Ascending aorta (tissue), 2 donors: ENCODE measurements around the gene SEC16B. TPM values are rescaled to one million over a fixed set of nuclear protein-coding genes. Genes with fewer than 3 reads are reported as not detected.

Source experiments
- DNase-seq, 2 donors: peaks; one replicate each; pipeline ENCODE4 v3.0.0-alpha.2; 2019; ENCODE audit warnings: low spot score in 2 of 2
- H3K27ac ChIP-seq, 2 donors: fragments of 200-600 bp; sonication (generic); one replicate each; pipeline ENCODE4 v1.5.1; 2016 to 2017; ENCODE audit warnings: mild to moderate bottlenecking in 1 of 2
- H3K27me3 ChIP-seq: fragments of 200-600 bp; sonication (generic); one replicate; pipeline ENCODE4 v1.5.1; 2017
- H3K36me3 ChIP-seq, 2 donors: fragments of 200-600 bp; sonication (generic); one replicate each; pipeline ENCODE4 v1.5.1; 2016
- H3K4me1 ChIP-seq, 2 donors: fragments of 200-600 bp; sonication (generic); one replicate each; pipeline ENCODE4 v1.5.1; 2016 to 2017; ENCODE audit warnings: mild to moderate bottlenecking in 1 of 2
- H3K4me3 ChIP-seq, 2 donors: fragments of 200-600 bp; sonication (generic); one replicate each; pipeline ENCODE4 v1.5.1; 2016 to 2017; ENCODE audit warnings: mild to moderate bottlenecking in 1 of 2
- H3K9me3 ChIP-seq, 2 donors: fragments of 200-600 bp; sonication (generic); one replicate each; pipeline ENCODE4 v1.5.1; 2016
- intact Hi-C: fragments of 100-400 bp; cut with DNase I; formaldehyde crosslinking; loops from one replicate; pipeline ENCODE4 v1.15.1; 2023
- total RNA-seq: library from RNA; depleted of rRNA; stranded (reverse); fragments of >200 nt; gene quantifications from one replicate; pipeline ENCODE4 v1.1.0, GENCODE V29; 2016
- TF ChIP-seq, protein P1 (sequence below), 3 experiments: fragments of 200-600 bp in 2 of 3; fragments of 450-650 bp in 1 of 3; sonication (generic) in 2 of 3; IDR thresholded peaks; one replicate each; pipeline ENCODE4 v1.5.1; 2016 to 2019; ENCODE audit warnings: antibody characterized with exemption in 3 of 3, mild to moderate bottlenecking in 1 of 3, moderate library complexity in 1 of 3

The SEC16B gene
- total RNA-seq, 1 donor from 2014 or later, result 8.6 TPM

- H3K4me3 ChIP-seq, result peak overlapping the region in 1 of 2 donors; percentile 60
- DNase-seq, result peak; percentile 28 to 84
- no peaks in the 10 kb centered on the region for H3K27me3 ChIP-seq
- H3K27ac ChIP-seq, result peak overlapping the region; percentile 66 to 72
- TF ChIP-seq, protein P1, sequence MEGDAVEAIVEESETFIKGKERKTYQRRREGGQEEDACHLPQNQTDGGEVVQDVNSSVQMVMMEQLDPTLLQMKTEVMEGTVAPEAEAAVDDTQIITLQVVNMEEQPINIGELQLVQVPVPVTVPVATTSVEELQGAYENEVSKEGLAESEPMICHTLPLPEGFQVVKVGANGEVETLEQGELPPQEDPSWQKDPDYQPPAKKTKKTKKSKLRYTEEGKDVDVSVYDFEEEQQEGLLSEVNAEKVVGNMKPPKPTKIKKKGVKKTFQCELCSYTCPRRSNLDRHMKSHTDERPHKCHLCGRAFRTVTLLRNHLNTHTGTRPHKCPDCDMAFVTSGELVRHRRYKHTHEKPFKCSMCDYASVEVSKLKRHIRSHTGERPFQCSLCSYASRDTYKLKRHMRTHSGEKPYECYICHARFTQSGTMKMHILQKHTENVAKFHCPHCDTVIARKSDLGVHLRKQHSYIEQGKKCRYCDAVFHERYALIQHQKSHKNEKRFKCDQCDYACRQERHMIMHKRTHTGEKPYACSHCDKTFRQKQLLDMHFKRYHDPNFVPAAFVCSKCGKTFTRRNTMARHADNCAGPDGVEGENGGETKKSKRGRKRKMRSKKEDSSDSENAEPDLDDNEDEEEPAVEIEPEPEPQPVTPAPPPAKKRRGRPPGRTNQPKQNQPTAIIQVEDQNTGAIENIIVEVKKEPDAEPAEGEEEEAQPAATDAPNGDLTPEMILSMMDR (IDR thresholded peaks at IDR 0.05), result no peak
- no peaks in the 10 kb centered on the region for H3K36me3 ChIP-seq
- peaks cover 0 to 14% of the 10 kb centered on the region in 2 donors for H3K4me1 ChIP-seq
- intact Hi-C loops, result loop anchor here (2.0 kb wide), 1 partner anchor 53 kb away; no protein-coding TSS in a partner anchor
- no peaks in the 10 kb centered on the region for H3K9me3 ChIP-seq
Observed at GRCh38 chr1:177984136-177984525, 14.3 kb upstream of the SEC16B start.

DNA sequence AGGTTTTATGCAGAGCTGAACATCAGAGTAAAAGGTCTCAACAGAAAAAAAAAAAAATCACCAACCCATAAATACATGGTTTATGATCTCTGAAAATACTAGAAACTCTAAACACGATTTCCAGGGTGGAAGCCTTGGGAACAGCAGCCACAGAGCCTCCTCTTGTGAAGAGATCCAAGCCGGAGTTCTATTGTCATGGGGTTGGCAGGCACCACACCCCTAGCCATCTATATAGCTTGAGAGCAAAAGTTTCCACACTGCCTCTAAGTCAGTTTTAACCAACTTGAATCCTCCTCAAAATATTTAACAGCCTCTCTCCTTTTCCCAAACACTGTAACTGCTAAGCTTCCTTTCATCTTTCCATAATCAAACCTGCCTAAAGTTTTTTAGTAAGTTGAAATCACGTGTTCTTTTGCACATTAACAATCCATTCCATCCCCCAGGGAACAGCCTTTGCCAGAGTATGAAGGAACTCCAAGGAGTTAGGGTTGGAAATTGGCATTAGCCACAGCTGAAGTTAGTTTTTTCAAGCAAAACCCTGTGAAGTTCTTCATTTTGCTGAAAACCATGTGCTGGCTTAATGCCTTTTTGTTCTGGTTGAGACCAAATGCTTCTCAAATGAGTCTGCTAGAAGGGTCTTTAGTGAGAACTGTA, 13.8 kb upstream of the SEC16B start:
- intact Hi-C loops, result loop anchor here (2.0 kb wide), 1 partner anchor 53 kb away; no protein-coding TSS in a partner anchor

DNA sequence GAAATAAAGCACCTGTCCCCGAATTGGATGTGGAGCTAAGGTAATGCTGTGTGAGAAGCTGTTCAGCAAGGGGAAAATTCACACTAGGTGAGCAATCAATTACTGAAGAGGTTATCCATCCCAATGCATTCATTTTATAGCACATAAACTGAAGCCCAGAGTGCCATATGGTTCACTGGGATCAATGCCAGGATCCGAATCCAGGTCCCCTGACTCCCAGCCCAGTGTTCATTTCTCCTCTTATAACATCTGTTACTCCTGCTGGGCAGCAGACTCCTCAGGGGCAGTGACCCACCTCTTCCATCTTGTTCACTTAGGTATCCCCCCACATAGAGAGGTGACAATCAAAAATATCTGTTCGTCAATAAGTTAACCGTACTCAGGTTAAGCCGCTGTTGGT, 13.2 kb upstream of the SEC16B start:
- TF ChIP-seq, protein P1 (IDR thresholded peaks at IDR 0.05), result no peak
- H3K4me3 ChIP-seq, result peak overlapping the region in 1 of 2 donors; percentile 60
- intact Hi-C loops, result no loop called here
- H3K4me1 ChIP-seq, result peaks cover 0 to 14% of the 10 kb centered on the region in 2 donors
- H3K27me3 ChIP-seq, result no peaks in the 10 kb centered on the region
- H3K27ac ChIP-seq, result peak overlapping the region; percentile 66 to 72
- no peak for DNase-seq
- no peaks in the 10 kb centered on the region for H3K9me3 ChIP-seq
- H3K36me3 ChIP-seq, result no peaks in the 10 kb centered on the region

More for the DNA sequence above, 13.8 kb upstream of the SEC16B start:
- Histone ChIP-seq H3K4me3 (peak overlapping the region in 1 of 2 donors; percentile 60), H3K27ac (peak overlapping the region; percentile 66 to 72), H3K27me3 (no peaks in the 10 kb centered on the region), H3K9me3 (no peaks in the 10 kb centered on the region), H3K36me3 (no peaks in the 10 kb centered on the region), H3K4me1 (peaks cover 0 to 14% of the 10 kb centered on the region in 2 donors)
- DNase-seq, result no peak
- TF ChIP-seq, protein P1 (IDR thresholded peaks at IDR 0.05), result no peak

- no peaks in the 10 kb centered on the region for H3K27me3 ChIP-seq
- TF ChIP-seq, protein P1 (IDR thresholded peaks at IDR 0.05), result no peak
- peaks cover 0 to 14% of the 10 kb centered on the region in 2 donors for H3K4me1 ChIP-seq
- no peaks in the 10 kb centered on the region for H3K9me3 ChIP-seq
- no peak overlapping the region for H3K27ac ChIP-seq
- H3K36me3 ChIP-seq, result no peaks in the 10 kb centered on the region
- intact Hi-C loops, result no loop called here
- DNase-seq, result no peak
- H3K4me3 ChIP-seq, result no peak overlapping the region
Observed at GRCh38 chr1:177981200-177981599, 11.3 kb upstream of the SEC16B start.

DNA sequence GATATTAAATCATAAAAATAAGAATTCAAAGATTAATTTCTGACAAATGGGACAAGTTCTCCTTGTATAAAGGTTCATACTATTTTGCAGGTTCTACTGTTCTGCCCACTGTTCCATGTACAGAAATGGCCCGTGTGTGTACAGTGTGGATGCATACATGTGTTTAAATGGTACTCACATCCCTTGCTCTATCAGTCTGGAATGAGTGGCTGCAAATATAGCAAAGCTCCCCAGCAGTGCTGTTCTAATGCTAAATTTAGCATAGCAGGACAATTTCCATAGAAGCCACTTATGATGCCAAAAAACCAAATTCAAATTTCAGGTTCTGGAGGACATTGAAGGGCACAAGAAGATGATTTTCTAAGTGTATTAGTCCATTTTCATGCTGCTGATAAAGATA, 9.4 kb upstream of the SEC16B start:
- TF ChIP-seq, protein P1 (IDR thresholded peaks at IDR 0.05), result no peak
- no peak for DNase-seq
- peaks cover 0 to 11% of the 10 kb centered on the region in 2 donors for H3K4me1 ChIP-seq
- H3K9me3 ChIP-seq, result no peaks in the 10 kb centered on the region
- no peak overlapping the region for H3K4me3 ChIP-seq
- intact Hi-C loops, result no loop called here
- no peak overlapping the region for H3K27ac ChIP-seq
- no peaks in the 10 kb centered on the region for H3K27me3 ChIP-seq
- H3K36me3 ChIP-seq, result no peaks in the 10 kb centered on the region
